ENCODE measurements around the gene DSE.

DNA sequence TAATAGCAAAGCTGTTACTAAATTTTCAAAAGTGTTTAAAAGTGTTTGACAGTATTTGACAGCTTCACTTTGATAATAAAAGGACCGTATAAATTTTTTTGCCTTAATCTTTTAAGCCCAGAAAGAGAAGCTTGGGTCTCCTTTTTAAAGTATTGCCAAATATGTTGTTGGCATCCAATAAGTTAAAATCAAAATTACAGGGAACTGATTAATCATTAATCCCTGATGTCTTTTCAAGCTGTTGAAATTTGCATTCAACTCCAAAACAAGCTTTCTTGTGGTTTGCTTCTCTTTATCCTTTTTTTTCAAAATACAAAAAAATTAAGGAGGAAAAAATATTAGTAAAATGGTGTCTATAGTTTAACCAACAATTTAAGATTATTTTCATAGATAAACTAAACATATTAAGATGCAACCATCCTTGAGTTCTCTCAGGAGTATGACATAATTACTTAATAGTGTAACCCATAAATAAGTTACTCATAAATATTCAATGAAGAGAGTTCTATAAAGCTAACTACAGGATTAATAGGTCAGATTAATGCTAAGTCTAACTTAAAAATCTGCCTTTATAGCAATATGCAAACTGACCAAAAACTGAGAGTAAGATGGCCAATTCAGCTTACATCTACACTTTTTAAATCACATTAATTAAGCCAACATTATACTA is 63.4 kb downstream of the DSE start:
- no peak for TF ChIP-seq POLR2A (IDR thresholded peaks at IDR 0.05; ENCODE audit: low read depth, low read length)
- no peak for TF ChIP-seq POLR2AphosphoS5 (IDR thresholded peaks at IDR 0.05; ENCODE audit: low read depth, low read length)
